A172 (cell line): Measurements from ENCODE around the gene SYT1. TPM values are rescaled to one million over a fixed set of nuclear protein-coding genes. Genes with fewer than 3 reads are reported as not detected.

Experiments used
- DNase-seq: peaks from one replicate; pipeline ENCODE4 v3.0.0-alpha.2; 2015; ENCODE audit warnings: low spot score
- total RNA-seq: library from RNA; depleted of rRNA; stranded (reverse); fragments of >200 nt; shearing (Covaris generic); gene quantifications from 2 replicates; pipeline ENCODE4 v1.2.3, GENCODE V29; 2014

SYT1 gene
- total RNA-seq, 1 experiment from 2014 or later = 7.5 TPM

GRCh38 chr12:79344855-79345847 lies 480.6 kb downstream of the SYT1 start:
- DNase-seq = peak; percentile 47

GRCh38 chr12:79347866-79348265 lies 483.3 kb downstream of the SYT1 start:
- no peak for DNase-seq

- DNase-seq = no peak
Observed at GRCh38 chr12:79351251-79351650, 486.7 kb downstream of the SYT1 start.

DNA sequence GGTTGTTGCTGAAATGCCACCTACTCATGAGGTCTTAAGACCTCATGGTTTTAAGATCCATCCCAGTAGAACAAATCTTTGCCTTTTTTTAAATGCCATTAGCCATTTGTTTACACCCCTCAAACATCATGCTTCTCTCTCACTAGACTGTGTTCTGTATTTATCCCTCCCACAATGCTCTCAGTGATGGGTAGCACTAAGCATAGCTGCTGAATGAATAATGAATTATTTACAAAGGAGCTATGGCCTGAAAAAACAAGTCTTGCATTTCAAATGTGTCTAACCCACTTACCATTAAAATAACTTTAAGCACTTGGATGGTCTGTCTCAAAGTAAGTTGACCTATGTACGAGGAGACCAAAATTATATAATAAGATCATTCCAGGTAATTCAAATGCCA lies 491.6 kb downstream of the SYT1 start:
- DNase-seq = no peak

- DNase-seq = no peak
Observed at GRCh38 chr12:79357048-79357447, 492.5 kb downstream of the SYT1 start.

GRCh38 chr12:79358716-79359300 lies 494.2 kb downstream of the SYT1 start:
- DNase-seq = no peak

- DNase-seq = no peak
Observed at GRCh38 chr12:79360286-79360685, 495.7 kb downstream of the SYT1 start.

- DNase-seq = no peak
Observed at GRCh38 chr12:79360936-79361335, 496.4 kb downstream of the SYT1 start.

- DNase-seq = peak; percentile 62
Observed at GRCh38 chr12:79364197-79364596, 499.6 kb downstream of the SYT1 start.

DNA sequence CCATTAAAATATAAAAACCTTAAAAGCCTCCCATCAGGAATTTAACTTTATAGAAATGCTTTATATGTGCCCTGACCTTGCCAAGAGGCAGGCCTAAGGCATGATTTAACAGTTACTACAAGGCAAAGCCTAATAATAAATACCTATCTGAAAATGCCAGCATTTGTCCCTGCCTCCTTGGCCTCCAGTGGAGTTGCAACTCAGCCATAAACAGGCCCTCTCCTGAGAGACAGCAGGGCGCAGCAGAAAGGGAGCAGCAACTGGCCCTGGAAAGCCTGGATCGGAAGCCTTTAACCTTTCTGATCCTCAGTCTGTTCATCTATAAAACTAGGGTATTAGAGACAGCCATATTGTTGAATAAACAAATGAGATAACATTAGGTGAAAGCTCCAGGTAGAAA lies 501.8 kb downstream of the SYT1 start:
- no peak for DNase-seq

GRCh38 chr12:79367032-79367589 lies 502.5 kb downstream of the SYT1 start:
- no peak for DNase-seq

DNA sequence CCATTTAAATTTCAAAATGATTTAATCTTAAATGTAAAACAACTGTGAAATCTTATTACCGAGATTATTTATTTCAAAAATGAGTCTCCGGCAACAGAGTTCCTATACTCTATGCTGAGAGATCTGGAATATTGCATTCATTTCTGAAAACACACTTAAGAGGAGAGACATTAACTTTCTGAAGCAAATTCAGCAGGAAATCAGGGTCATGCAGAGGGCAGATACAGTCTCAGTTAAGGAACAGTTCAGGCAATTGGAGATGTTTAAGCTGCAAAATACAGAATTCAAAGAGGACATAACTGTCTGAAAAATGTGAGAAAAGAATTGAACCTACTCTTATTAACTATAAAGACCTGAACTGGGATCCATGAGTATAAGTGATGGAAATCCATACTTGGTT lies 505.4 kb downstream of the SYT1 start:
- DNase-seq = no peak

GRCh38 chr12:79371226-79371625 lies 506.7 kb downstream of the SYT1 start:
- no peak for DNase-seq

GRCh38 chr12:79373896-79374499 lies 509.4 kb downstream of the SYT1 start:
- DNase-seq = peak; percentile 6

DNA sequence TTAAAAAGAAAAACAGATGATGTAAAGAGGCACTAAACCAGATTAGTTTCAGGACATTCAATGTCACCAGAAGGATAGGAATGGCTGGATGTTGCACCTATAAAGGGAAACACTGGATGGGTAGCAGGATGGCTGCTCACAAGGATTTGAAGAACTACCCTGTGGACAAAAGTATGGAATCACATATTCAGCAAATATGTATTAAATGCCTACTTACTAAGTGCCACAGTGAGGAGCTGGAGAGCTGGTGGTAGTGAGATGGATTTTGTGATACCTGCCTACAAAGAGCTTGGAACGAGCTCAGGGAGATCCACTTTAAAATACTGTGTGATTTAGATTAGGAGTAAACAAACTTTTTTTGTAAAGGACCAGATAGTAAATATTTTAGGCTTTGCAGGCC lies 510.0 kb downstream of the SYT1 start:
- no peak for DNase-seq

- no peak for DNase-seq
Observed at GRCh38 chr12:79375050-79375449, 510.5 kb downstream of the SYT1 start.

GRCh38 chr12:79378496-79378895 lies 513.9 kb downstream of the SYT1 start:
- DNase-seq = no peak

- DNase-seq = no peak
Observed at GRCh38 chr12:79380402-79380801, 515.8 kb downstream of the SYT1 start.

- no peak for DNase-seq
Observed at GRCh38 chr12:79381248-79382208, 517.0 kb downstream of the SYT1 start.

GRCh38 chr12:79384551-79384950 lies 520.0 kb downstream of the SYT1 start:
- no peak for DNase-seq

DNA sequence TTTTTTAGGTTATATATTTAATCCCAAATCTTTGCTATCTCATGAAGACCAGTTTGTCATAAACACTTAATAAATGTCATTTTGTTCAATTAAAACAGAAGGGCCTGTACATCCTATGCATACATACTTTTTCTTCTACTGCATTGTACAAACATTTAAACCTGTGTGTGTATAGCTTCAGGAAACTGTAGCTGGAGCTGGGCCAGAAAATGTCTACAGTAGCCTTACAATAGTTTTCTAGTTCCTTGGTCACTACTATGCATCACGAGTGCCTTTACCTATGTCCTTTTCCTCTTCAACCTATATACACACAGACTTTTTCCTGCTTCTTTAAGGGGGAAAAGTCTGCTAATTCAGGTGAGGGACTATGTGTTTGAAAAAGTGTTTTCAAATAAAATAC lies 523.4 kb downstream of the SYT1 start:
- no peak for DNase-seq
